BE2C (cell line): ENCODE results near the gene POLR3GL.
"Not testable (repeated sequence)": the region's sequence is repeated elsewhere in the genome, so short reads cannot be mapped to it uniquely, and the experiment has no call there.

Source experiments
- DNase-seq: peaks from one replicate; pipeline ENCODE4 v3.0.0-alpha.2; 2020
- H3K27me3 ChIP-seq: fragments of 250-450 bp; sonication (Bioruptor Pico); 2 replicates; pipeline ENCODE4 v1.5.1; 2020; ENCODE audit warnings: mild to moderate bottlenecking
- H3K36me3 ChIP-seq: fragments of 250-450 bp; sonication (Bioruptor Pico); 2 replicates; pipeline ENCODE4 v1.5.1; 2020; ENCODE audit warnings: mild to moderate bottlenecking
- H3K4me1 ChIP-seq: fragments of 250-450 bp; sonication (Bioruptor Pico); 2 replicates; pipeline ENCODE4 v1.5.1; 2020
- H3K4me3 ChIP-seq: 2 replicates; pipeline ENCODE4 v1.5.1; 2011; ENCODE audit warnings: low read depth, low read length
- H3K9me3 ChIP-seq: fragments of 250-450 bp; sonication (Bioruptor Pico); 2 replicates; pipeline ENCODE4 v1.5.1; 2020
- TF ChIP-seq, protein P1 (sequence below): IDR thresholded peaks from 2 replicates; pipeline ENCODE4 v1.5.1; 2012; ENCODE audit warnings: mild to moderate bottlenecking, low read depth, low read length

The POLR3GL gene

DNA sequence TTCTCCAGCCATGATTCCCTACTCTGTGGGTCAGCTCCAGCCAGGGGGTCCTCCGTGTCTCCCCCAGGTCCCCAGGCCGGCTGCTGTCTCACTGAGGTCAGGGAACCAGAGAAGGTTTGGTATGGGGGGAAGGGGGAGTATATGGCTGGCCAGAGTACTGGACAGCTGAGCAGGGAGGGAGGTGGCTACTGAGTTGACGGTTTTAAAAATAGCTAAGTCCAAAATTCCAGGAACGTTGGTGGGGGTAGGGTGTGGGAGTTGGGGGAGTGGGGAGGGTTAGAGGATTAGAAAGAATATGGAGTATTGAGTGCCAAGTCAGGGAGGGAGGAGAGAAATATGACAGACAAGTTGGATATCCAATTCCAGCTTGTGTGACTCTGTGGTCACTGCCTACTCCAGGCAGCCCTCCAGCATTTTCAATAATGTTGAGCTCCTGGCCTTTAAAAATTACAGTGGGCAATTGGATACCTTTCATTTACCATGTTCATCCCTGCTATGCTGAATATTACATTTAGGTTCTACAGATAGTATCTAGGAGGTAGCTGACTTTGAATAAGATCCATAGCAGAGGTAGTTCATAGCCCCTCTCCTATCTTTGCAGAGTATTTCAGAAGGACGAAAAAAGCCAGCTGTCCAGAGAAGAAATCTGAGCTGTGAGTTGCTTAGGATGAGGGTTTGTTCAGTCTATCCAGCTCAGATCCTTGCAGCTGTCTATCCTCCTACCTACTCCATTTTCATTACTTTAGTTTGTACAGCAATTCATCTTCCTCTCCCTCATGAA is 57.3 kb downstream of the POLR3GL start, which contains the start of gene HJV:
Gene HJV (minus strand): TSS at position 114 of the 781 bp plus-strand sequence. CDS start 1,504 bp downstream, outside the sequence.
- DNase-seq: no peak
- H3K36me3 ChIP-seq: no peaks in the 10 kb centered on the region
- TF ChIP-seq, protein P1, sequence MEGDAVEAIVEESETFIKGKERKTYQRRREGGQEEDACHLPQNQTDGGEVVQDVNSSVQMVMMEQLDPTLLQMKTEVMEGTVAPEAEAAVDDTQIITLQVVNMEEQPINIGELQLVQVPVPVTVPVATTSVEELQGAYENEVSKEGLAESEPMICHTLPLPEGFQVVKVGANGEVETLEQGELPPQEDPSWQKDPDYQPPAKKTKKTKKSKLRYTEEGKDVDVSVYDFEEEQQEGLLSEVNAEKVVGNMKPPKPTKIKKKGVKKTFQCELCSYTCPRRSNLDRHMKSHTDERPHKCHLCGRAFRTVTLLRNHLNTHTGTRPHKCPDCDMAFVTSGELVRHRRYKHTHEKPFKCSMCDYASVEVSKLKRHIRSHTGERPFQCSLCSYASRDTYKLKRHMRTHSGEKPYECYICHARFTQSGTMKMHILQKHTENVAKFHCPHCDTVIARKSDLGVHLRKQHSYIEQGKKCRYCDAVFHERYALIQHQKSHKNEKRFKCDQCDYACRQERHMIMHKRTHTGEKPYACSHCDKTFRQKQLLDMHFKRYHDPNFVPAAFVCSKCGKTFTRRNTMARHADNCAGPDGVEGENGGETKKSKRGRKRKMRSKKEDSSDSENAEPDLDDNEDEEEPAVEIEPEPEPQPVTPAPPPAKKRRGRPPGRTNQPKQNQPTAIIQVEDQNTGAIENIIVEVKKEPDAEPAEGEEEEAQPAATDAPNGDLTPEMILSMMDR: no peak

DNA sequence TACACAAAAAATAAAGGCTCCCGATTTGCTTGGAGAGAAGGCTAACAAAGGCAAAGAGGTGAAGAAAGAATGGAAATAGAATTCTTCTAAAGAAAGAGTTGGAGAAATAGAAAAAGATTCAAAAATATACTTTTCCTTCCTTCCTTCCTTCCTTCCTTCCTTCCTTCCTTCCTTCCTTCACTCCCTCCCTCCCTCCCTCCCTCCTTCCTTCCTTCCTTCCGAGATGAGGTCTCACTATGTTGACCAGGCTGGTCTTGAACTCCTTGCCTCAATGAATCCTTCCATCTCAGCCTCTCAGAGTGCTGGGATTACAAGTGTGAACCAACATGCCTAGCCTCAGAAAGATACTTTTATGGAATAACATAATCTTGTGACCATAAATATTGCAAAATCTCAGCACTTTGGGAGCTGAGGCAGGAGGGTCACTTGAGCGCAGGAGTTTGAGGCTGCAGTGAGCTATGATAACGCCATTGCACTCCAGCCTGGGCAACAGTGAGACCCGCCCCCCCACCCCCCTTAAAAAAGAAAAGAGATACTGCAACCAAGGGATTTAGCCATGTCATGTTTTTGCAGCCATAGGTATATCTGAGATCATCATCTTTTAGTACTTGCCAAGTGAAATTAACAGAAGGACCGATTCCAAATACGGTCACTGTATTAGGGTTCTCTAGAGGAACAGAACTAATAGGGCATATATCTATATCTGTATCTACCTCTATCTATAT is 58.1 kb downstream of the POLR3GL start:
- TF ChIP-seq, protein P1: no peak
- H3K4me1 ChIP-seq: no peaks in the 10 kb centered on the region
- H3K9me3 ChIP-seq: no peaks in the 10 kb centered on the region
- H3K4me3 ChIP-seq: no peak overlapping the region
- peaks cover 44% of the 10 kb centered on the region for H3K27me3 ChIP-seq
- H3K36me3 ChIP-seq: no peaks in the 10 kb centered on the region
- no peak for DNase-seq

More for the DNA sequence above, 57.3 kb downstream of the POLR3GL start, which contains the start of gene HJV:
- no peaks in the 10 kb centered on the region for H3K9me3 ChIP-seq
- no peak within 1 kb of the TSS for H3K4me3 ChIP-seq
- no peaks in the 10 kb centered on the region for H3K4me1 ChIP-seq
- peaks cover 50% of the 10 kb centered on the region for H3K27me3 ChIP-seq

DNA sequence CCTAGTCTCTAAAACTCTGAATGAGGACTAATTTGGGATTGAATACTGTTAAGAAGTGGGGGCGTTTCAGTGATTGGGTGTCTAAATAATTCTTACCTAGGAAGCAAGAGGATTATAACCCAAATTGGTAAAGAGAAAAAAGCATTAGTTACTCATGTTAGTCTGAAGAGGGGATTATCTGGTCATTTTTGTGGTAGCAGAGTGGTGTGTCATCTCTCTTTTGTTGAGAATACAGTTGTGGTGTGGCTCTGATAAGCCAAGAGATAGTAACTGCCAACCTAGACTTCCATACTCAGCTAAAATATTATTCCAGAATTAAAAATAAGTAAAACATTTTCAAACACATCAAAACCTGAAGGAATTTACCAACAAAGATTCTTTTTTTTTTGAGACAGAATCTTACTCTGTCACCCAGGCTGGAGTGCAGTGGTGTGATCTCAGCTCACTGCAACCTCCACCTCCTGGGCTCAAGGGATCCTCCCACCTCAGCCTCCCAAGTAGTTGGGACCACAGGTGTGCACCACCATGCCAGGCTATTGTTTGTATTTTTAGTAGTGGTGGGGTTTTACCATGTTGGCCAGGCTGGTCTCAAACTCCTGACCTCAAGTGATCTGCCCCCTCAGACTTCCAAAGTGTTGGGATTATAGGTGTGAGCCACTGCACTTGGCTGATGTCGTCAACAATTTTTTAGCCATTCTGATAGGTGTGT is 61.5 kb downstream of the POLR3GL start:
- not testable (repeated sequence) for H3K27me3 ChIP-seq, DNase-seq, H3K9me3 ChIP-seq, H3K4me1 ChIP-seq, H3K36me3 ChIP-seq, H3K4me3 ChIP-seq

DNA sequence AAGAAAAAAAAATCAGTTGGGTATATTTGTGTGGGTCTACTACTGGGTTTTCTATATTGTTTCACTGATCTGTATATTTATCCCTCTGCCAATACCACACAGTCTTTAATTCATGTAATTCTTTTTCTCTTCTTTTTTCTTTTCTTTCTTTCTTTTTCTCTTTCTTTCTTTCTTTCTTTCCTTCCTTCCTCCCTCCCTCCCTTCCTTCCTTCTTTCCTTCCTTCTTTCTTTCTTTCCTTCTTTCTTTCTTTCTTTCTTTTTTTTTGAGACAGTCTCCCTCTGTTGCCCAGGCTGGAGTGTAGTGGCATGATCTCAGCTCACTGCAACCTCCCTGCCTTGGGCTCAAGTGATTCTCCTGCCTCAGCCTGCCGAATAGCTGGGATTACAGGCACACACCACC is 62.2 kb downstream of the POLR3GL start:
- DNase-seq, H3K4me1 ChIP-seq, H3K36me3 ChIP-seq, H3K27me3 ChIP-seq, H3K9me3 ChIP-seq, H3K4me3 ChIP-seq: not testable (repeated sequence)
